Testis (tissue), 2 donors: ENCODE measurements around the gene HEATR5A.

Experiments
- CTCF ChIP-seq, 3 experiments: fragments of 450-650 bp in 2 of 3; fragments of 200-600 bp in 1 of 3; sonication (generic) in 1 of 3; IDR thresholded peaks; one replicate each; pipeline ENCODE4 v1.5.1; 2016 to 2019; ENCODE audit warnings: antibody characterized with exemption in 3 of 3, mild to moderate bottlenecking in 2 of 3, moderate library complexity in 1 of 3
- POLR2A ChIP-seq: fragments of 450-650 bp; IDR thresholded peaks from one replicate; pipeline ENCODE4 v1.6.1; 2017; ENCODE audit warnings: antibody characterized with exemption, mild to moderate bottlenecking, moderate library complexity

- TF ChIP-seq POLR2A (no peak), CTCF (IDR thresholded peaks at IDR 0.05) (no peak)
Measured at GRCh38 chr14:31430634-31431264, 10.4 kb upstream of the HEATR5A start.
